DMS153 treated with DMSO at 0.1 percent for 48 hours (cell line): Measurements from ENCODE around the gene NOP16.

Source experiments
- DNase-seq: peaks from one replicate; lab custom pipeline; 2025; ENCODE audit not compliant: unreplicated experiment; lab: John Stamatoyannopoulos, UW

NOP16 gene, protein sequence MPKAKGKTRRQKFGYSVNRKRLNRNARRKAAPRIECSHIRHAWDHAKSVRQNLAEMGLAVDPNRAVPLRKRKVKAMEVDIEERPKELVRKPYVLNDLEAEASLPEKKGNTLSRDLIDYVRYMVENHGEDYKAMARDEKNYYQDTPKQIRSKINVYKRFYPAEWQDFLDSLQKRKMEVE

DNA sequence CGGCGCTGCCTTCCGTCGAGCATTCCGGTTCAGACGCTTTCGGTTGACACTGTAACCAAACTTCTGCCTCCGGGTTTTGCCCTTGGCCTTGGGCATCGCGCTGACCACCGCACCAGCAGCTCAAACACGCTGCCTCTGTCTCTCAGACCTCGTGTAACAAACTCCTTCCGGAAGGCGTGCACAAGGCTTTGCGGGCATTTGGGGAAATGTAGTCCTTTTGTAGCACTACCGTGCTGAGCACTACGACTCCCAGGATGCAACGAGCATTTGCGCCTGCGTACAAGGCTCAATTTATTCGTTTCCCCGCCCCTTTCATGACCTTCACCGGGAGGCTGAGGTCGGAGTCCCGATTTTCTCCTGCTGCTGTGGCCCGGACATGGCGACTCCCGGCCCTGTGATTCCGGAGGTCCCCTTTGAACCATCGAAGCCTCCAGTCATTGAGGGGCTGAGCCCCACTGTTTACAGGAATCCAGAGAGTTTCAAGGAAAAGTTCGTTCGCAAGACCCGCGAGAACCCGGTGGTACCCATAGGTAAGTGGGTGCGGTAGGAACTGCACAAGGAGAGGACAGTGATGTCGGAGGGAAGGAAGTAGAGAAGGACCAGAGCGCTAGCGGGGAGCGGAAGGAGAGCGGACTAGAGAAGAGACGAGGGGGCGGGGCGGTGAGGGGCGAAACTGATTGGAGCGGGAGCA lies at the start of gene NOP16, which contains the start of gene HIGD2A:
NOP16 (minus strand) TSS at position 155 of the 691 bp plus-strand sequence; CDS start at position 96, 59 bp downstream.
HIGD2A (plus strand) TSS at position 308 of the 691 bp plus-strand sequence; CDS start at position 377, 69 bp downstream.
- peak; percentile 89 for DNase-seq

DNA sequence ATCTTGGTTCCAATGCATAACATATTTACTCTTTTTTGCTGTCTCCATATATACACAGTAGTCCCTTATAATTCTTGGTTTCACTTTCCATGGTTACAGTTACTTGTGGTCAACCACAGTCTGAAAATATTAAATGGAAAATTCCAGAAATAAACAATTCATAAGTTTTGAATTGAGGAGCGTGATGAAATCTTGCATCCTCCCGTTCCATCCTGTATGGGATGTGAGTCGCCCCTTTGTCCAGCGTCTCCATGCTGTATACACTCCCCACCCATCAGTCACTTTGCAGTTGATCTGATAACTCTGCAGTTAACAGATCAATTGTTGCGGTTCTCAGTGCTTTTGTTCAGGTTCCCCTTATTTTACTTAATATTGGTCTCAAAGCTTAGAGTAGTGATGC lies 48.3 kb upstream of the NOP16 start:
- no peak for DNase-seq

DNA sequence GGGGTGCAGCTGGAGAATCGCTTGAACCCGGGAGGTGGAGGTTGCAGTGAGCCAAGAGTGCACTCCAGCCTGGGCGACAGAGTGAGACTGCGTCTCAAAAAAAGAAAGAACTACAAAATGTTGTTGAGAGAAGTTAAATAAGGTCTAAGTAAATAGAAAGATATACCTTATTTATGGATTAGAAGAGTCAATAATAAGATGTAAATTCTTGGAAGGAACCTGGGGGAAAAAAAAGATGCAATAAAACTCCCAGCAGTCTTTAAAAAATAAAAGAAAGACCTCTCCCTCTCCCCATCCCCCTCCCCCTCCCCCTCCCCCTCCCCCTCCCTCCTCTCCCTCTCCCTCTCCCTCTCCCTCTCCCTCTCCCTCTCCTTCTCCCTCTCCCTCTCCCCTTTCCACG lies 44.3 kb upstream of the NOP16 start:
- no peak for DNase-seq

DNA sequence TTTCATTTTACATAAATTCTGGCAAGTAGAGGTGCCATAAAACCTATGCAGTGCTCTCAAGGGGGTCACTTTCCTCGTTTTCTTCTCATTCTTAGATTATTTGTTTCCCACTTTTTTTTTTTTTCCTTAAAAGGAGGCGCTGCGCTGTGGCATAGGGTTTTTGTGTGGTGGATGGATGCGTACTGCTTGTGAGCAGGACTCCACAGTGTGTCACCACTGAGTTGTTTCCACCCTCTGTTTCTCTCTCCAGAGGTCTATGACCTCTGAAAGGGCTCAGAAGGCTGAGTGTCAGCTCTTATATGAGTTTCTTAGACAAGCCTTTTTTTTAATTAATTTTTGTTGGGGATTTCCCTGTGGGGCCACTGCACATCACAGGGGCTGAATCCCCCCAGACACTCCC lies 41.6 kb upstream of the NOP16 start:
- DNase-seq, result no peak

DNA sequence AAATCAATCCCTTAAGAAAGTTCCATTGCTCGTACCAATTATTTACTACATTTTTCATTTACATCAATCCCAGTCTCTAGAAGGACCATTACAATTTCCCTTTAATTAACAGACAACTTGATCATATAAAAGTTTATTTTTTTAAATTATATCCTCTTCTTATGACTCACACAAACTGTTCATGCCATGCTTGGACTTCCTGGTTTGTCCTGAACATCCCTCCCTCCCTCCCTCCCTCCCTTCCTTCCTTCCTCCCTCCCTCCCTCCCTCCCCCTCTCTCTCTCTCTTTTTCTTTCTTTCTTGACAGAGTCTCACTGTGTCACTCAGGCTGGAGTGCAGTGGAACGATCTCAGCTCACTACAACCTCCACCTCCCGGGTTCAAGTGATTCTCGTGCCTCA lies 39.6 kb upstream of the NOP16 start:
- no peak for DNase-seq

DNA sequence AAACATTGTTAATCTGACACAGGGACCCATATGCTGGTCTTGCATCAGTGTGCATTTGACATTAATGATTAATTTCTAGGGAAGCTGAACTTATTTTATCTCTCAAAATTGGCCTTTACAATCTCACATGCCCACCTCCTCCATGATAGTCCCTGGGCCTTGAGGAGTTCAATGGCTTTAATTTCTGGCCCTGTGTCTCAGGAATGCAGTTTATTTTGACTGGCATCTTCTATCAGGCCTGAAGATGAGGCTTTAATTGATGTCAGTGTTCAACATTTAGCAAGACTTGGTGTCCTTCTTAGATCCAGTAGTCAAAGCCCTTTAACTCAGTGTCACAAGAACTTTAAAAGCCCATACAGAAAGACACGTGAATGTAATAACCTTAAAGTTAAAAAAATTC lies 38.5 kb upstream of the NOP16 start:
- DNase-seq, result no peak

DNA sequence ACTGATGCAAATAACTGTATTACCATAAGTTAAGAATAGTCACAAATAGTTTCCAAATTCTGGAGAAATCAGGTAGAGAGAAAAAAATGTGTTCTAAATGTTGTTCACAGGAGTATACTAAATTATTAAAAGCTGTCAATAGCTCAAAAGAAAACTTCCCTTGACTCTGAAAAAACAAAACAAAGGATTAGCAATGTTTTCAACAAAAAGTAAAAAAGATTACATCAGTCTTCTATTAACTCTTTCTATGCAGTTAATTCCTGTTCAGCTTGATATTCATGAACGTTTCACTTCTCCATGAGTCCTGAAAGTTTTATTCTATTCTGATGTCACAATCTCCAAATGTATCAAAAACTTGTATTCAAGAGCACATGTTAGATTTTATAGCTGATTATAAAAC lies 37.4 kb upstream of the NOP16 start:
- no peak for DNase-seq

DNA sequence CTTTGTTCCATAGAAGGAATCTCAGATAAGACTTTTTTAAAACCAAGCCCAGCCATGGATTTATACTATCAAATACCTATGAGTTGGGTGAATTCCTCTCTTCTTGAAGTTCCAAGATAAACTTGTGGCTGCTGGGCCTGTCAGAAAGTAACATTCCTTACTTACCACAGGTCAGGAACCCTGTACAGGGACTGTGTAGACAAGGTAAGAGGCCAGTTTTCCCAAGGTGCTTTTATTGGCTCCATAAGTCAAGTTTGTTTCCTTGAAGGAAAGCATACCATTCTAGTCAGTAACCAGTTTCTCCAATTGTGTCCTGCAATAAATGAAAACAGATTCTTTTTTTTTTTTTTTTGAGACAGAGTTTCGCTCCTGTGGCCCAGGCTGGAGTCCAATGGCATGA lies 36.7 kb upstream of the NOP16 start:
- DNase-seq, result no peak

DNA sequence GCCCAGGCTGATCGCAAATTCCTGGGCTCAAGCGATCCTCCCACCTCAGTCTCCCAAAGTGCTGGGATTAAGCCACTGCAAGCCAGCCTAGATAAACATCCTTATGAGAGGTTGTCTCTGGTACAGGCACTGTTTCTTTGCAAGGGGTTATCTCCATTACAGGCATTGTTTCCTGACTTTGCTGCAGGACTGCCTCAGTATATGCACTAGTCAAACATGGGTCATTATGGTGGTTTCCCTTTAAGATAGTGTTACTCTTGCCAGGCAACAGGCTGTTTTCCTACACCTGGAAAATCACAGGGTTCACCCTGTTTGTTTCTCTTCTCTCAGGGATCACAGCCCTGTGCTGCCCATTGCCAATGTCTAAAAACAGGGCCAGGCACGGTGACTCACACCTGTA lies 35.8 kb upstream of the NOP16 start:
- no peak for DNase-seq

DNA sequence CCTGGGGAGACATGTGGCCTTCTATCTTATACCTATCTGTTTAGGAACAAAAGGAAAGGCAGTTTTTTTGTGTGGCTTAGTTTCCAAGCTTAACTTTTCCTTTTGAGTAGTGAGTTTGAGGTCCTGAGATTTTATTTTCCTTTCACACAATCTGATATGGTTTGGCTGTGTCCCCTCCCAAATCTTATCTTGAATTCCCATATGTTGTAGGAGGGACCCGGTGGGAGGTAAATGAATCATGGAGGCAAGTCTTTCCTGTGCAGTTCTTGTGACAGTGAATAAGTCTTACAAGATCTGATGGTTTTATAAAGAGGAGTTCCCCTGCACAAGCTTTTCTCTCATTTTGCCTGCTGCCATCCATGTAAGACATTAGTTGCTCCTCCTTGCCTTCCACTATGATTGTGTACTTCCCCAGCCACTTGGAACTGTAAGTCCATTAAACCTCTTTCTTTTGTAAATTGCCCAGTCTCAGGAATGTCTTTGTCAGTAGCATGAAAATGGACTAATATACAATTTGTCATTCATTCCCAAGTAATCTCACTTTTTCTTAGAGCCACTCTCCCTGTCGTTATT lies 32.7 kb upstream of the NOP16 start:
- DNase-seq, result no peak

DNA sequence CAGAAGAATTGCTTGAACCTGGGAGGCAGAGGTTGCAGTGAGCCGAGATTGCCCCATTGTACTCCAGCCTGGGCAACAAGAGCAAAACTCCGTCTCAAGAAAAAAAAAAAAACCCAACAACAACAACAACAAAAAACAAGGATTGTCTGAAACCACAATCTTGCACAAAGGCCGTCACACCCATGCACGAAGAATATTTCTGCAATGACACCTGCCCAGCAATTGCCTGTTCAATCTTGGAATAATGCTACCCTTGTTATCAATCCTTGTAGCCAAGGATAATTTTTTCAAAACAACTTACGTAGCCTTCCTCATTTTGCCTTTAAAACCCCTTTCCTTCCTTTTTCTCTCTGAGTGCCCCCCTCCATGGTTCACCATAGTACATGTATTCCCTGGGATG lies 31.7 kb upstream of the NOP16 start:
- no peak for DNase-seq

DNA sequence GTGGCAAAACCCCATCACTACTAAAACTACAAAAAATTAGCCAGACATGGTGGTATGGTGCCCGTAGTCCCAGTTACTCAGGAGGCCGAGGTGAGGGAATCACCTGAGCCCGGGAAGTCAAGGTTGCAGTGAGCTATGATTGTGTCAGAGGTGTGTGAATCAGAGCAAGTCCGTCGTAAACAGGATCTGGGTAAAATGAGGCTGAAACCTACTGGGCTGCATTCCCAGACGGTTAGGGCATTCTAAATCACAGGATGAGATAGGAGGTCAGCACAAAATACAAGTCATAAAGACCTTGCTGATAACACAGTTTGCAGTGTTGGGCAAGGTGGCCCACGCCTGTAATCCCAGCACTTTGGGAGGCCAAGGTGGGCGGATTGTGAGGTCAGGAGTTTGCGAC lies 29.9 kb upstream of the NOP16 start:
- DNase-seq, result no peak

DNA sequence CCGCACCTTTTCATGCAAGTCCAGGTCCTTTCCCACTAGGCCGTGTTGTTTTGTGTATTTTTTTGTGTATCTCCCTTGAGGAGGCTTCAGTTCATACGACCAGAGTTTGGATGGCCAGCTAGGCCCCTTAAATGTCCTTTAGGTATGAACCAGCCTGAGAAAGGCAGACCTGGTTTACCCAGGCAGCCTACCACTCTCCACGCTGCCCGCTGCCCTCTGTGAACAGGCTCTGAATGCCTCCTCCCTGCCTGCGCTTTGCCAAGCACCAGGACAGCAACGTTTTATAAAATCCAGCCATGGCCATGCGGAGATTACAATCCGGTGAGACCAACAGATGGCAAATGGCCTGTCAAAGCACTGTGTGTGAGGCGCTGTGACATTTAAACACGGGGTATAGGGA lies 28.6 kb upstream of the NOP16 start:
- DNase-seq, result no peak

DNA sequence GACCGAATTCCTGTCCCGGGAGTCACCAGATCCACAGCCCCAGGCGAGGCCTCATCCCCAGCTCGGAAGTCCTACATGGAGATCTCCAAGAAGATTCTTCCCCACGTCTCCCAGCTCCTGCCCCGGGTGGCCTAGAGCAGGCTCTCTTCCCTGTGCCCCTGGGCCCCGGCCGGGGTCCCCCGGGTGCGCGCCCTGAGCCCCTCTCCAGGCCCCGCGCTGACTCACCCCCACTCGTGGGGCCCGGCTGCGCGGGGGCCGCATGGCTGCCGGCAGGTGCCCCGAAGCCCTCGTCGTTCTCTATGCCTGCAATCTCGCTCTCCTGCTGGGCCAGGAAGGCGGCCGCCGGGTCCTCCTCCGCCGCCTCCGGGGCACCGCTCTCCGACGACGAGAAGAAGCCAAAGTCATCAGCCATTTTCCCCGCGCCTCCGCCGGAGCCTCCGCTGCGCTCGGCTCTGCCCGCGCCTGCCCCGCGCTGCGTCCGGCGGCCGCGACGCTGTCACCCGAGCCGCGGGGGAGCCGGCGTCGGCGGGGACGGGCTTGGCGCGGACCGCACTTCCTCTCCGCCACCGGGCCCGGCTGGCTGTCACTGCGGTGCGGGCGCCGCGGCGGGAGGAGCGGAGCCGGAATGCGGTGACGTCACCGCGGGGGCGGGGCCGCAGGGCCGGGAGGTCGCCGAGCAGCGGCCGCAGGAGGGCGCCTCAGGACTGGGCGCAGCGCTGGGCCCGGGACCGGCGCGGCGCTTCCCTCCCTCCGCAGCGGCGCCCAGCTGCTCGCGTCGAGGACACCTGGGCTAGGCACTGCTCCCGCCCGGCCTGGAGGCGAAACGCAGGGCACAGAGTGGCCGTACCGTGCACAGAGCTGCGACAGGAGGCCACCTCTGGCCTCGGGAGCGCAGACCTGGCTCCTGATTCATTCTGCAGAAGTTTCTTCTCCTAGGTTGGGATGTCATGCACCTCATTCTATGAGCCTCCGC lies 27.8 kb upstream of the NOP16 start, which contains the start of gene CLTB:
CLTB (minus strand) TSS at position 588 of the 973 bp plus-strand sequence; CDS start at position 412, 176 bp downstream.
- peak; percentile 56 for DNase-seq

DNA sequence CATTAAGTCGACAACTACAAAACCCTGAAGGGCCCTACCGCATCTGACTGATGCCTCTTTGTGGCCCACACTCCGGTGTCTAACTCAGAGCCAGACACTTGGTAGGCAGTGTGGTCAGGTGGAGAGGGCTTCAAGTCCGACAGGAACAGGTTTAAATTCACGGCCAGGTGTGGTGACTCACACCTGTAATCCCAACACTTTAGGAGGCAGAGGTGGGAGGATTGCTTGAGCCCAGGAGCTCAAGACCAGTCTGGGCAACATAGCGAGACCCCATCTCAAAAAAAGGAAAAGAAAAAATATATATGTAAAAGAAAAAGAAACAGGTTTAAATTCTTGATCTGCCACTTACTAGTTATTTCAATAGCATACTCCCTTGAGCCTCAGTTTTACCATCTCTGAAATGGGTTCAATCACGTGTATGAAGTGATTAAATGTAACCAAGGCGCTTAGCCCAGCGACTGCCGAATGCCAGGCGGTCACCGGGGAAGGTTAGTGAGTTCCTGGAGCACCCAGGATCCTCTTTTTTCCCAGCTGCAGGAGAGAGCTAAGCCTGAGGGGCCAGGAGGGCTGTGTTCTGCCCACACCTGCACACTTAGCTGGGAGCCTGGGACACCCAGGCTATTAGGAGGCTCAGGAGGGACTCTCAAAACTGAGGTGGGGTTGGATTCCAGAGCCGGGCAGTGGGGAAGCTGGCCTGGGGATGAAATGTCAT lies 27.0 kb upstream of the NOP16 start:
- no peak for DNase-seq

DNA sequence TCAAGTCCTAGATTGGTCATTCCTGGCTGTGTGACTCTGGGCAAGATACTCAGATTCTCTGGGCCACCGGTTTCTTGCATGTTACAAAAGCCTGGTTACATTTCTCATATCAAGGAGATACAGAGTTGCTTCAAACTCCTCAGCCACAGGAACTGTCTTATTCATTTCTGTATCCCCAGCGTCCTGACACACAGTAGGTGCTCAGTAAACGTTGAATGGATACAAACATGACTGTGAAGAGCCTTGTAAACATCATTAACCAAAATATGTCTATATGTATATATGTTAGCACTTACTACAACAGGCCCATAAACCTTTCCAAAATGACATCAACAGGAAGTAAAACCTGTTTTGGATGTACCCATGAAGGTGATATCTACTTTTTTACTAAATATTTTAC lies 26.3 kb upstream of the NOP16 start:
- DNase-seq, result no peak

DNA sequence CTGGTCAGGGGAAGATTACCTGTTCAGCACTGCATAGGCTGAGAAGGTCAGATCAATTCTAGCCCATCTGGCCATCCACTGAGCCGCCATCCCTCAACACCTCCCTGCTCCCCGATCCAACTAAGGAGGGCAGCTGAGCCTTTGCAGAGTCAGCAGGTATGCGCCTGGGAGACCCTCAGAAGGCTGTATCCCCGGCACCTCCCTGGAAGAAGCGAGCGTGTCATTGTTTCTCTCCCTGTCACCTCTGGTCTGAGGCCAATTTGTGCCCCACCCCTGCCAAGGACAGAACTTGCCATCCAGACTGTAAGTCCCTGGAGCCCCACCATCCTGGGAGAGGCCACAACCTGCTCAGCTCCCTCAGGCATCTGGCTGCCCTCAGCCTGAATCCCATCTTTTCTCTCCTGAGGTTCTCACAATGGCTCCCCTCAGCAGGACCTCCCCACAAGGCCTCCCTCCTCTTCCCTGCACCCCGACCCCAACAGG lies 25.4 kb upstream of the NOP16 start:
- no peak for DNase-seq

DNA sequence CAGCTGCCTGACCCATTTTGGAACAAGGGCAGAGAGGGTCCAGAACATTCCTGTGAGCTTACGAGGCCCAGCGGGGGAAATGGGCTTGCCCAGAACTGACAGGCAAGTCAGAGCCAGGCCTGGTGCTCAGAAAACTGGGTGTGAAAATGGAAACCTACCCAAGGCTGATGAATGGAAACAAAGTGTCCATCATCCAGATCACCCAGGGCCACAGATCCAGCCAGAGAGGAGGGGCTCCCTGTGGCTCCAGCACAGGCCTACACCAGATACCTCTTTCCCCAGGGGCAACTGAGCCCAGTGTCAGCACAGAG lies 24.8 kb upstream of the NOP16 start:
- DNase-seq, result no peak

DNA sequence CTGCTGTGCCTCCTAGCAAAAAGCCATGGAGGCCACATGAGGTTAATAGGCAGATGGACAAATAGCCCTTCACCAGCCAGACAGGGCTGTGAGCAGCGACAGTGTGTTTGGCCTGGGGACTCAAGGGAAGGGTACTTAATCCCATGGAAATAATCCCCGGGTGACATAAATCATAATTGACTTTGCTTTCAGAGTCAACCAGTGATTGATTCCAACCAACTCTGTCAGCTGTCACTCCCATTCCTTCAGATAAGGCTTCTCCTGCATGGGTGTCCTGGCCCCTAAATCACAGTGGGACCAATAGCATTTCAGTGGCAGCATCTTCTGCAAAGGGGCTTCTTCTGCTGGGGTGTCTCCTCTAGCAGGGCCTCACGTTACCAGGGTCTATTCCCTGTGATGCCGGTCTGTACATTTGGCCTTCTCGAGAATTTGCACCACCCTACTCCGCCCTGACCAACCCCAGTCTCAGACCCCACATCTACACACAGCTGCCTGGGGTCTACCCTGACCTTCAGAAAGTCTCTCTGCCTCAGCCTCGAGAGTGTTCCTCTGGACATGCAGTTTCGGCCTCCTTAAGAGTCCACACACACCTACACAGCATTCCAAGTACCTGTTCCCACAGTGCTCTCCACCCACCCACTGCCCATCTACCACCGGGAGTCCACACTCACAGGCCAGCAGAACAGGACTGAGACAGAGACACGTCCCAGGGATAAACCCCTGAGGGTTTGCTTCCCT lies 24.3 kb upstream of the NOP16 start:
- DNase-seq, result no peak
